Measurements from ENCODE around the gene RAG1. TPM values are rescaled to one million over a fixed set of nuclear protein-coding genes. Genes with fewer than 3 reads are reported as not detected.

RAG1 gene
- total RNA-seq = 0.10 and 0.37 TPM in 2 replicates
- total RNA-seq (2013) = 0.44 TPM
- polyA plus RNA-seq = 0.06 and 0.07 TPM in 2 replicates
- polyA minus RNA-seq = 0.43 and 0.57 TPM in 2 replicates

DNA sequence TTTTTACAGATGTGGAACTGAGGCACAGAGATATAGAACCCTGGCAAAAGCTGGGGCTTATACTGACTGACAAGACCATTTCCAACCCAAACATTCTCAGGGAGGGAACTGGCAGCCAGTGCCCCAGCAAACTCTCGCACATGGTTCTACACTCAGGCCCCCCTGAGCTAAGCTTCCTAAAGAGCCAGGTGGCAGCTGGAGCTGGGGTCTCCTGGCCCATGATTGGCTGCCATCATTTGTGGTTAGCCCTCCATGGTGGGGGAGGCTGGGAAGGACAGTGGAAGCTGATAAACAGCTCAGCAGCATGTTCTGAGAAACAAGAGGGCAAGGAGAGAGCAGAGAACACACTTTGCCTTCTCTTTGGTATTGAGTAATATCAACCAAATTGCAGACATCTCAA lies at the start of gene RAG1:
TSS of gene RAG1 (plus strand) at position 314 of the 400 bp plus-strand sequence. CDS start 5,298 bp downstream, outside the sequence.
- no peak for ATAC-seq (ENCODE audit: low read depth)
- H3K27me3 ChIP-seq (replicated peaks in 1 of 4; ENCODE audit: control extremely low read depth in 1 of 4, control insufficient read depth in 3 of 4, insufficient read depth in 4 of 4, low read length in 3 of 4) = peaks cover 0 to 33% (median 11%) of the 10 kb centered on the region in 4 experiments
- Mint-ChIP-seq H3K4me3 (no peak within 1 kb of the TSS), H3K9me3 (ENCODE audit: insufficient read depth) (no peaks in the 10 kb centered on the region), H3K27ac (no peak within 1 kb of the TSS), H3K27me3 (peaks cover 55% of the 10 kb centered on the region), H3K4me1 (peaks cover 6% of the 10 kb centered on the region)
- no peaks in the 10 kb centered on the region for H3K9me3 ChIP-seq (ENCODE audit: control extremely low read depth in 1 of 3, control insufficient read depth in 2 of 3, insufficient read depth in 1 of 3, low read length in 2 of 3)
- H3K4me2 ChIP-seq (replicated peaks; ENCODE audit: low read depth, low read length, poor library complexity, severe bottlenecking) = no peak within 1 kb of the TSS
- no peak for TF ChIP-seq EZH2 (IDR thresholded peaks at IDR 0.05; ENCODE audit: borderline replicate concordance, insufficient read depth, low read depth, low read length, poor library complexity, severe bottlenecking)
- TF ChIP-seq, protein P1, sequence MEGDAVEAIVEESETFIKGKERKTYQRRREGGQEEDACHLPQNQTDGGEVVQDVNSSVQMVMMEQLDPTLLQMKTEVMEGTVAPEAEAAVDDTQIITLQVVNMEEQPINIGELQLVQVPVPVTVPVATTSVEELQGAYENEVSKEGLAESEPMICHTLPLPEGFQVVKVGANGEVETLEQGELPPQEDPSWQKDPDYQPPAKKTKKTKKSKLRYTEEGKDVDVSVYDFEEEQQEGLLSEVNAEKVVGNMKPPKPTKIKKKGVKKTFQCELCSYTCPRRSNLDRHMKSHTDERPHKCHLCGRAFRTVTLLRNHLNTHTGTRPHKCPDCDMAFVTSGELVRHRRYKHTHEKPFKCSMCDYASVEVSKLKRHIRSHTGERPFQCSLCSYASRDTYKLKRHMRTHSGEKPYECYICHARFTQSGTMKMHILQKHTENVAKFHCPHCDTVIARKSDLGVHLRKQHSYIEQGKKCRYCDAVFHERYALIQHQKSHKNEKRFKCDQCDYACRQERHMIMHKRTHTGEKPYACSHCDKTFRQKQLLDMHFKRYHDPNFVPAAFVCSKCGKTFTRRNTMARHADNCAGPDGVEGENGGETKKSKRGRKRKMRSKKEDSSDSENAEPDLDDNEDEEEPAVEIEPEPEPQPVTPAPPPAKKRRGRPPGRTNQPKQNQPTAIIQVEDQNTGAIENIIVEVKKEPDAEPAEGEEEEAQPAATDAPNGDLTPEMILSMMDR (IDR thresholded peaks at IDR 0.05) = no peak
- no peak within 1 kb of the TSS for H3K27ac ChIP-seq (ENCODE audit: low read length in 2 of 2)
- H3K4me3 ChIP-seq (ENCODE audit: control extremely low read depth in 1 of 5, extremely low read depth in 1 of 5, insufficient read depth in 1 of 5, low read depth in 2 of 5, low read length in 4 of 5) = no peak within 1 kb of the TSS
- H3K9ac ChIP-seq (ENCODE audit: low read length) = no peak within 1 kb of the TSS
- no peak for DNase-seq
- ChIA-PET CTCF (interaction anchor here (2.7 kb wide), 1 partner anchor 179 kb away, joined by 13 read pairs; no protein-coding TSS in a partner anchor), POLR2A (no interaction called here)
- 0% methylated on average over 1 of the region's 1 CpG for WGBS (ENCODE audit: insufficient coverage)
- H3K79me2 ChIP-seq (ENCODE audit: control insufficient read depth, insufficient read depth, low read length) = no peaks in the 10 kb centered on the region
- H3K4me1 ChIP-seq (ENCODE audit: control insufficient read depth in 2 of 2, insufficient read depth in 2 of 2, low read length in 2 of 2) = peaks cover 0 to 5% of the 10 kb centered on the region in 2 donors
- intact Hi-C loops (cut with micrococcal nuclease) = no loop called here
- H2AFZ ChIP-seq (ENCODE audit: insufficient read depth, low read depth, low read length, poor library complexity, severe bottlenecking) = no peak within 1 kb of the TSS
- H3K36me3 ChIP-seq (replicated peaks in 1 of 2; ENCODE audit: control extremely low read depth in 1 of 2, control insufficient read depth in 1 of 2, extremely low read depth in 1 of 2, insufficient read depth in 2 of 2, low read length in 1 of 2) = no peaks in the 10 kb centered on the region
- H4K20me1 ChIP-seq (ENCODE audit: control insufficient read depth, insufficient read depth, low read length, poor library complexity, severe bottlenecking) = no peaks in the 10 kb centered on the region

DNA sequence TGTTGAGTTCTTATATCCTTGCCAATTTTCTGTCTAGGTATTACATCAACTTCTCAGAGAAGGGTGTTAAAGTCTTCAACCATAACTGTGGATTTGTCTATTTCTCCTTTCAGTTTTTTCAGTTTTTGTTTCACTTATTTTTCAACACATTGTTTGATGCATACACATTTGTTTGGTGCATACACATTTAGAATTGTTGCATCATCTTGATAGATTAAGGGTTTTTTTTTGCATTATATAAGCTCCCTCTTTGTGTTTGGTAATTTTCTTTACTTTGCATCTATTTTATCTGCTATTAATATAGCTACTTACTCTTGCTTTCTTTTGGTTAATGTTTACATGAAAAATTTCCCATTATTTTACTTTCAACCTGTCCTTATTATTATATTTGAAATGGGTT lies 37.0 kb upstream of the RAG1 start:
- no peak overlapping the region for H3K27ac ChIP-seq (ENCODE audit: low read length in 2 of 2)
- CTCF ChIA-PET = no interaction called here
- no peak overlapping the region for H3K9ac ChIP-seq (ENCODE audit: low read length)
- intact Hi-C loops (cut with micrococcal nuclease) = no loop called here
- H3K27ac Mint-ChIP-seq = no peak overlapping the region
- H3K79me2 ChIP-seq (ENCODE audit: control insufficient read depth, insufficient read depth, low read length) = no peaks in the 10 kb centered on the region
- no peak overlapping the region for H3K4me3 ChIP-seq (ENCODE audit: control extremely low read depth in 1 of 5, extremely low read depth in 1 of 5, insufficient read depth in 1 of 5, low read depth in 2 of 5, low read length in 4 of 5)
- DNase-seq = no peak
- H2AFZ ChIP-seq (ENCODE audit: insufficient read depth, low read depth, low read length, poor library complexity, severe bottlenecking) = no peak overlapping the region
- H3K4me1 Mint-ChIP-seq = no peaks in the 10 kb centered on the region
- no peaks in the 10 kb centered on the region for H3K27me3 ChIP-seq (replicated peaks in 1 of 4; ENCODE audit: control extremely low read depth in 1 of 4, control insufficient read depth in 3 of 4, insufficient read depth in 4 of 4, low read length in 3 of 4)
- H3K36me3 ChIP-seq (replicated peaks in 1 of 2; ENCODE audit: control extremely low read depth in 1 of 2, control insufficient read depth in 1 of 2, extremely low read depth in 1 of 2, insufficient read depth in 2 of 2, low read length in 1 of 2) = no peaks in the 10 kb centered on the region
- peaks cover 9% of the 10 kb centered on the region for H3K27me3 Mint-ChIP-seq
- TF ChIP-seq, protein P1 (IDR thresholded peaks at IDR 0.05) = no peak
- TF ChIP-seq EZH2 (IDR thresholded peaks at IDR 0.05; ENCODE audit: borderline replicate concordance, insufficient read depth, low read depth, low read length, poor library complexity, severe bottlenecking) = no peak
- no peaks in the 10 kb centered on the region for H3K9me3 Mint-ChIP-seq (ENCODE audit: insufficient read depth)
- no peak for ATAC-seq (ENCODE audit: low read depth)
- H3K4me3 Mint-ChIP-seq = no peak overlapping the region
- POLR2A ChIA-PET = no interaction called here
- H4K20me1 ChIP-seq (ENCODE audit: control insufficient read depth, insufficient read depth, low read length, poor library complexity, severe bottlenecking) = no peaks in the 10 kb centered on the region
- H3K4me2 ChIP-seq (replicated peaks; ENCODE audit: low read depth, low read length, poor library complexity, severe bottlenecking) = no peak overlapping the region
- H3K9me3 ChIP-seq (ENCODE audit: control extremely low read depth in 1 of 3, control insufficient read depth in 2 of 3, insufficient read depth in 1 of 3, low read length in 2 of 3) = no peaks in the 10 kb centered on the region
- H3K4me1 ChIP-seq (ENCODE audit: control insufficient read depth in 2 of 2, insufficient read depth in 2 of 2, low read length in 2 of 2) = no peaks in the 10 kb centered on the region
